ENCODE measurements around the gene ECT2L. TPM values are rescaled to one million over a fixed set of nuclear protein-coding genes. Genes with fewer than 3 reads are reported as not detected.

The ECT2L gene
- total RNA-seq, 1 donor from 2014 or later = not detected

DNA sequence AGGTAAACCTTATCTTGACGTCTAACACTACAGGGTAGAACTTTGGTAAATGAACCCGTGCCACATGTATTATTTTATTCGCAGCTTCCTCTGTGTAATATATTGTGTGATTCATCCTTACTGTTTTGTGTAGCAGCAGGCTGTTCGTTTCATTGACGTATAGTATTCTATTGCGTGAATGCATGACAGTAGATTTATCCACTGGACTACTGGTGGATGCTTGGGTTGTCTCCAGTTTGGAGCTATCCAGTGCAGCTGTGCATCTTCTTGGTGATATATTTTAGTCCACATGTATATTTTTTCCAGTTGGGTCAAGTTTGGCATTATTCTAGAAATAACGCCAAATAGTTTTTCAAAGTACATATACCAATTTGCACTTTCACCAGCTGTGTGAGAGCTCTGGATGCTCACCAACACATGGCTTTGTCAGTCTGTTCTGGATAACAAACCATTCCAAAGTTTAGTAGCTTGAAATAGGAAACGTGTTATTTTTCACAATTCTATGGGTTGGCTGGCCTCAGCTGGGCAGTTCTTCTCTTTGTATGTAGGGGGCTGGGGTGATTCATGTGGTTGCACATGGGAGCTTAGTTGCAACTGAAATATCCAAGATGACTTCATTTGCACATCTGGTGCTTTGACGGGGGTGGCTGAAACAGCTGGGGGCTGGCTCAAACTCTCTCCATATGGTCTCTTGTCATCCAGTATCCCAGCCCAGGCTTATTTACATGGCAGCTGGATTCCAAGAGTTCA, 9.3 kb downstream of the ECT2L start:
- Histone ChIP-seq H3K9me3 (no peaks in the 10 kb centered on the region), H3K4me1 (no peaks in the 10 kb centered on the region), H3K4me3 (no peak overlapping the region), H3K27ac (no peak overlapping the region), H3K36me3 (no peaks in the 10 kb centered on the region), H3K27me3 (no peaks in the 10 kb centered on the region)
- no peak for ATAC-seq
- TF ChIP-seq, protein P1, sequence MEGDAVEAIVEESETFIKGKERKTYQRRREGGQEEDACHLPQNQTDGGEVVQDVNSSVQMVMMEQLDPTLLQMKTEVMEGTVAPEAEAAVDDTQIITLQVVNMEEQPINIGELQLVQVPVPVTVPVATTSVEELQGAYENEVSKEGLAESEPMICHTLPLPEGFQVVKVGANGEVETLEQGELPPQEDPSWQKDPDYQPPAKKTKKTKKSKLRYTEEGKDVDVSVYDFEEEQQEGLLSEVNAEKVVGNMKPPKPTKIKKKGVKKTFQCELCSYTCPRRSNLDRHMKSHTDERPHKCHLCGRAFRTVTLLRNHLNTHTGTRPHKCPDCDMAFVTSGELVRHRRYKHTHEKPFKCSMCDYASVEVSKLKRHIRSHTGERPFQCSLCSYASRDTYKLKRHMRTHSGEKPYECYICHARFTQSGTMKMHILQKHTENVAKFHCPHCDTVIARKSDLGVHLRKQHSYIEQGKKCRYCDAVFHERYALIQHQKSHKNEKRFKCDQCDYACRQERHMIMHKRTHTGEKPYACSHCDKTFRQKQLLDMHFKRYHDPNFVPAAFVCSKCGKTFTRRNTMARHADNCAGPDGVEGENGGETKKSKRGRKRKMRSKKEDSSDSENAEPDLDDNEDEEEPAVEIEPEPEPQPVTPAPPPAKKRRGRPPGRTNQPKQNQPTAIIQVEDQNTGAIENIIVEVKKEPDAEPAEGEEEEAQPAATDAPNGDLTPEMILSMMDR (IDR thresholded peaks at IDR 0.05) = no peak
- intact Hi-C loops (cut with DNase I) = no loop called here
- DNase-seq = no peak

DNA sequence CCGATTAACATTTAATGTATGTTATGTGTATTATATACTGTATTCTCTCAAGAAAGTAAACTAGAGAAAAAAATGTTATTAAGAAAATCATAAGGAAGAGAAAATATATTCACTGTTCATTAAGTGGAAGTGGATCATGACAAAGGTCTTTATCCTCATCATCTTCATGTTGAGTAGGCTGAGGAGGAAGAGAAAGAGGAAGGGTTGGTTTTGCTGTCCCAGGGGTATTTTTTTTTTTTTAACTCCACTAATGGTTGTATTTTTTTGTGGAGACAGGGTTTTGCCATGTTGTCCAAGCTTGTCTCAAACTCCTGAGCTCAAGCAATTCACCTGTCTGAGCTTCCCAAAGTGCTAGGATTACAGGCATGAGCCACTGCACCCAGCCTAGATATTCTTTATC, 11.0 kb downstream of the ECT2L start:
- Histone ChIP-seq H3K36me3 (no peaks in the 10 kb centered on the region), H3K27ac (no peak overlapping the region), H3K4me3 (no peak overlapping the region), H3K9me3 (no peaks in the 10 kb centered on the region), H3K4me1 (no peaks in the 10 kb centered on the region), H3K27me3 (no peaks in the 10 kb centered on the region)
- ATAC-seq (no peak), DNase-seq (no peak)
- intact Hi-C loops (cut with DNase I) = no loop called here
- TF ChIP-seq, protein P1 (IDR thresholded peaks at IDR 0.05) = no peak

DNA sequence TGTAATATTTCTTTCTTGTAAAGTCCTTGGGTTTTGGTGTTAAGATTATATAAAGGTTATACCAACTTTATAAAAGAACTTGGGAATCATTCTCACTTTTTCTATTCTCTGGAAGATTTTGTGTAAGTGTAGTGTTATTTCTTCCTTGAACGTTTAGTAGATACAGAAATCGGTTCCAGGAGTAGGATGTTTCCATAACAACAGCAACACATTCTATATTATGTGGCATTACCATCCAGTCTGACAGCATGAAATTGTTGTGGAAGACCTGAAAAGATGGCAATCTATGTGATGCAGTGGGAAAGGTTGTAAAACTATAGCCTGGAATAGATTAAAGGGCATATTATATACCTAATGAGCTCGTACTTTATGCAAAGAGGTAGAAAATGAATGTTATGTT, 13.8 kb downstream of the ECT2L start:
- Histone ChIP-seq H3K36me3 (no peaks in the 10 kb centered on the region), H3K4me3 (no peak overlapping the region), H3K4me1 (no peaks in the 10 kb centered on the region), H3K27me3 (no peaks in the 10 kb centered on the region), H3K9me3 (no peaks in the 10 kb centered on the region), H3K27ac (no peak overlapping the region)
- DNase-seq = no peak
- intact Hi-C loops (cut with DNase I) = loop anchor here (10.0 kb wide), 1 partner anchor 545 kb away; no protein-coding TSS in a partner anchor
- TF ChIP-seq, protein P1 (IDR thresholded peaks at IDR 0.05) = no peak
- no peak for ATAC-seq

DNA sequence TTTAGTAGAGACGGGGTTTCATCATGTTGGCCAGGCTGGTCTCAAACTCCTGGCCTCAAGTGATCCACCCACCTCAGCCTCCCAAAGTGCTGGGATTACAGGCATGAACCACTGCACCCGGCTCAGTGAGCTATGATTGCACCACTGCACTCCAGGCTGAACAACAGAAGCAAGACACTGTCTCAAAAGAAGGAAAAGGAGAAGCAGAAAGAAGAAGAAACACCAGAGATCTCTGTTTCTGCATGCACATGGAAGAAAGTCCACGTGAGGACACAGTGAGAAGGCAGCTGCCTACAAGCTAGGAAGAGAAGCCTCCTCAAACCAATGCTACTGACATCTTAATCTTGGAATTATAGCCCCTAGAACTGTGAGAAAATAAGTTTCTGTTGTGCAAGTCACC, 16.0 kb downstream of the ECT2L start:
- ATAC-seq (peak; percentile 64), DNase-seq (no peak)
- Histone ChIP-seq H3K4me3 (no peak overlapping the region), H3K27me3 (no peaks in the 10 kb centered on the region), H3K9me3 (no peaks in the 10 kb centered on the region), H3K36me3 (no peaks in the 10 kb centered on the region), H3K27ac (no peak overlapping the region), H3K4me1 (no peaks in the 10 kb centered on the region)
- TF ChIP-seq, protein P1 (IDR thresholded peaks at IDR 0.05) = no peak
- intact Hi-C loops (cut with DNase I) = loop anchor here (10.0 kb wide), 1 partner anchor 543 kb away; no protein-coding TSS in a partner anchor

DNA sequence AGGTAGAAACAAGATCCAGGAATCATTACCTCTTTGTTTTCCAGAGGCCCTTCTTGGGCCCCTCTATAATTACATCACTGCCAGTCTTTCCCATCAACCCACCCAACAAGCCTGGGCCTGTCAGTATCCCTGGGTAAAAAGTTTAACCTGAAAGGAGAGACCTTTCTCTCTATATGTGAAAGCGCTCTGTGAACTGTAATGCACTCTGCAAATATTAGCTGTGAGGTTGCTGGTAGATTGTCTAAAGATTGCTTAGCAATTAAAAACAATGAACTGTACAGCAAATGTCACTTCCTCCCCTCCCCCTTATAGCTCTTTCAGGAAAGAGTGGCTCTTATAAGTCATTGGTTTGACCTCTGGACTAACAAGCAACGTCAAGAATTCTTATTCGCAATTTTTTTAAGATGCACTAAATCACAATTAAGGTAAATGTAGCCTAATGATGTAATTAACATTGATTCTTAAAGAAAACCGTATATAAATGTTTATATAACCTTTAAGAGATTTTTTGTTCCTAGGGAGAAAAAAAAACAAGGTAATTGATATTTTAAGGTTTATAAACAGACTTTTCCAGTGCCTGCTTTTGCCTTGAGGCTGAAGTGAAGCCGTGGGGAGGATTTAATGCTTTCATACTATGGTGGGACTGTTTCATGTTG, 18.4 kb downstream of the ECT2L start:
- Histone ChIP-seq H3K27me3 (no peaks in the 10 kb centered on the region), H3K4me1 (no peaks in the 10 kb centered on the region), H3K27ac (no peak overlapping the region), H3K4me3 (no peak overlapping the region), H3K36me3 (no peaks in the 10 kb centered on the region), H3K9me3 (no peaks in the 10 kb centered on the region)
- TF ChIP-seq, protein P1 (IDR thresholded peaks at IDR 0.05) = no peak
- intact Hi-C loops (cut with DNase I) = loop anchor here (10.0 kb wide), 1 partner anchor 540 kb away; no protein-coding TSS in a partner anchor
- no peak for DNase-seq
- ATAC-seq = no peak

Measured in upper lobe of right lung (tissue), 1 donor.